HepG2 (cell line): ENCODE results near the gene STEAP1B. TPM values are rescaled to one million over a fixed set of nuclear protein-coding genes. Genes with fewer than 3 reads are reported as not detected.

Experiments used
- ATAC-seq: fragments of 200-7000 bp; cut with Tn5 transposase; 3 replicates; pipeline ENCODE4 v1.9.1; 2020; ENCODE audit warnings: mild to moderate bottlenecking, moderate library complexity
- BruUV-seq: library from RNA; stranded (reverse); fragments of 400-500 nt; replicated peaks from 2 replicates; lab custom pipeline; 2021; lab: Mats Ljungman, UMichigan
- CTCF ChIA-PET: fragments of 300-600 bp; formaldehyde crosslinking; extraction: SDS; loops from one replicate; lab custom pipeline; 2021; ENCODE audit warnings: low total read pairs, inconsistent platforms, low intra/inter-chr PET ratio; lab: Yijun Ruan, JAX
- POLR2A ChIA-PET: fragments of 350-600 bp; sonication (Branson Sonifier 250); formaldehyde crosslinking; loops from one replicate; lab custom pipeline; 2020; ENCODE audit warnings: antibody characterized with exemption, inconsistent platforms; lab: Yijun Ruan, JAX
- DNase-seq: peaks from one replicate; pipeline ENCODE4 v3.0.0-alpha.2; 2015; ENCODE audit warnings: low spot score
- FAIRE-seq: peaks from 3 replicates; lab custom pipeline; 2011; peaks lifted over from hg19 to GRCh38; lab: Jason Lieb, UNC
- H2AFZ ChIP-seq: one replicate; pipeline ENCODE4 v1.6.1; 2011; ENCODE audit warnings: low read length, inconsistent platforms
- H3K27ac ChIP-seq: fragments of 300-600 bp; 3 replicates; pipeline ENCODE4 v1.8.0; 2011; ENCODE audit warnings: mixed run types, mild to moderate bottlenecking, mixed read lengths, low read length, inconsistent platforms; ENCODE audit not compliant: insufficient read depth; ENCODE audit errors: extremely low read length
- H3K27me3 ChIP-seq, 2 experiments: fragments of 200-600 bp in 1 of 2; 2 replicates in 1 of 2; 3 replicates in 1 of 2; pipeline versions ENCODE4 v1.6.0 to v1.8.0; 2011; ENCODE audit warnings: low read length in 2 of 2, mild to moderate bottlenecking in 2 of 2, moderate library complexity in 2 of 2, inconsistent platforms in 1 of 2; ENCODE audit not compliant: insufficient read depth in 2 of 2, control insufficient read depth in 1 of 2
- H3K36me3 ChIP-seq, 2 experiments: fragments of 200-600 bp in 1 of 2; replicated peaks in 1 of 2; 2 replicates in 1 of 2; 3 replicates in 1 of 2; pipeline versions ENCODE4 v1.5.1 to v1.8.0; 2011; ENCODE audit warnings: low read length in 2 of 2, inconsistent platforms in 1 of 2; ENCODE audit not compliant: insufficient read depth in 2 of 2, control insufficient read depth in 1 of 2
- H3K4me1 ChIP-seq: 2 replicates; pipeline ENCODE4 v1.5.1; 2012; ENCODE audit warnings: low read length, inconsistent platforms; ENCODE audit not compliant: insufficient read depth
- H3K4me2 ChIP-seq: 2 replicates; pipeline ENCODE4 v1.6.0; 2011; ENCODE audit warnings: low read depth, low read length, inconsistent platforms
- H3K4me3 ChIP-seq, 3 experiments: fragments of 200-600 bp in 1 of 3; sonication (generic), shearing (Covaris generic) in 1 of 3; replicated peaks in 1 of 3; 2 replicates each; pipeline ENCODE4 v1.5.1; 2011 to 2016; ENCODE audit warnings: low read length in 3 of 3, inconsistent platforms in 2 of 3, low read depth in 2 of 3, mild to moderate bottlenecking in 2 of 3, control low read depth in 1 of 3, mixed read lengths in 1 of 3; ENCODE audit not compliant: insufficient read depth in 1 of 3
- H3K79me2 ChIP-seq: one replicate; pipeline ENCODE4 v1.6.1; 2011; ENCODE audit warnings: low read length, inconsistent platforms; ENCODE audit not compliant: insufficient read depth
- H3K9ac ChIP-seq: 2 replicates; pipeline ENCODE4 v1.6.0; 2011; ENCODE audit warnings: mild to moderate bottlenecking, low read depth, low read length, inconsistent platforms; ENCODE audit not compliant: insufficient read depth
- H3K9me3 ChIP-seq: 2 replicates; pipeline ENCODE4 v1.5.1; 2012; ENCODE audit warnings: mild to moderate bottlenecking, low read length
- H4K20me1 ChIP-seq: 2 replicates; pipeline ENCODE4 v1.6.0; 2011; ENCODE audit warnings: inconsistent platforms, mild to moderate bottlenecking, low read length, moderate library complexity; ENCODE audit not compliant: insufficient read depth
- AHR ChIP-seq: IDR thresholded peaks from 2 replicates; pipeline ENCODE4 v1.6.1; 2018; ENCODE audit warnings: missing genetic modification reagents, missing compliant biosample characterization
- ARNT2 ChIP-seq: sonication (generic); formaldehyde crosslinking; IDR thresholded peaks from 2 replicates; pipeline ENCODE4 v1.8.0; 2022; ENCODE audit warnings: mild to moderate bottlenecking, low read depth, missing genetic modification reagents, moderate library complexity
- PITX1 ChIP-seq: sonication (generic); formaldehyde crosslinking; IDR thresholded peaks from 2 replicates; pipeline ENCODE4 v1.5.1; 2020; ENCODE audit warnings: mild to moderate bottlenecking, missing genetic modification reagents
- SMARCE1 ChIP-seq: fragments of 450-650 bp; IDR thresholded peaks from 2 replicates; pipeline ENCODE4 v1.6.1; 2017; ENCODE audit warnings: borderline replicate concordance
- SP2 ChIP-seq: sonication (generic); formaldehyde crosslinking; IDR thresholded peaks from 2 replicates; pipeline ENCODE4 v1.5.1; 2020; ENCODE audit warnings: mild to moderate bottlenecking, missing genetic modification reagents
- ZNF766 ChIP-seq: sonication (generic); formaldehyde crosslinking; IDR thresholded peaks from 2 replicates; pipeline ENCODE4 v1.5.0; 2020; ENCODE audit warnings: missing genetic modification reagents, borderline replicate concordance
- WGBS: methylation state at CpG from one replicate; pipeline ENCODE4 v1.1.6; 2017; ENCODE audit warnings: low lambda C conversion rate; 5-methylcytosine and 5-hydroxymethylcytosine counted together
- in situ Hi-C: cut with HindIII; loops from 2 replicates; pipeline ENCODE4 v1.10.0; 2017; ENCODE audit warnings: low pct_unique_long_range_greater_than_20kb; ENCODE audit not compliant: extremely low pct_ligation_motif_present
- intact Hi-C: fragments of 100-400 bp; cut with micrococcal nuclease; formaldehyde crosslinking; loops from one replicate; pipeline ENCODE4 v1.10.0; 2022; ENCODE audit not compliant: unreplicated experiment
- polyA plus RNA-seq, 8 experiments: library from polyadenylated mRNA; depleted of rRNA in 3 of 8; stranded (reverse) in 7 of 8; unstranded in 1 of 8; fragments of >200 nt; fragmentation: Illumina TruSeq in 4 of 8; extraction: Trizol in 4 of 8; gene quantifications; 2 replicates each; pipeline versions ENCODE4 v1.2.1 to v1.2.3, GENCODE V29; 2011 to 2016; ENCODE audit warnings: low read depth in 4 of 8, missing spikeins in 1 of 8, mixed read lengths in 1 of 8; ENCODE audit not compliant: insufficient read depth in 1 of 8
- total RNA-seq, 5 experiments: library from RNA; depleted of rRNA; stranded (reverse); fragments of >200 nt; fragmentation: Illumina TruSeq; extraction: Trizol; gene quantifications; 2 replicates each; pipeline ENCODE4 v1.2.3, GENCODE V29; 2016; ENCODE audit warnings: low read depth in 1 of 5
- TF ChIP-seq, protein P1 (sequence below): sonication (generic); formaldehyde crosslinking; IDR thresholded peaks from 2 replicates; pipeline ENCODE4 v1.4.0; 2020; ENCODE audit warnings: missing genetic modification reagents, borderline replicate concordance
- TF ChIP-seq, protein P2 (sequence below): sonication (generic); formaldehyde crosslinking; IDR thresholded peaks from 2 replicates; pipeline ENCODE4 v1.5.1; 2020; ENCODE audit warnings: mild to moderate bottlenecking, missing genetic modification reagents

STEAP1B gene
- total and polyA plus RNA-seq, 2 of the 13 experiments (the other 11 are each of a cell fraction or from before 2014, with no cell fraction given), result not detected

DNA sequence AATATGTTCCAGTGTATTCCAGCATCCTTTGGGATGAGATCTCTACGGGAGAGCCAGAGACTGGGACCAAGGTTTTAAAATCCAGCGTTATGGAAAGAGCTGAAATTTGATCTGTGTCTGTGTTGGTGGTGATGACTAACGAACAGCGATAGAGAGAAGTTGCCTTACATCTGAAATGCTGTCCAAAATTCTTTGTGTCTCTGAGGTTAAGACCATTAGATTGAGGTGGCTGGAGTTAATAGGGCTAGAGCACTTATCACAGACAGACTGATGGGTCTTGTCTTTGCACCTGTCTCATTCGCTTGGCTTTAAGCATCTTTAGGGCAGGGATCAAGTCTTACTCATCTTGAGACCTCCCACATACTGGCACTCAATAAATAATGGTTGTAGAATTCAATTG lies 102.0 kb downstream of the STEAP1B start:
- no peaks in the 10 kb centered on the region for H3K36me3 ChIP-seq
- ATAC-seq (no peak), FAIRE-seq (no peak), DNase-seq (no peak)
- H3K27me3 ChIP-seq, result peaks cover 0 to 1% of the 10 kb centered on the region in 2 experiments; a peak in 2 of 5 replicates
- BruUV-seq, result no TSS peak
- no peak overlapping the region for H3K4me3 ChIP-seq
- intact Hi-C loops, result no loop called here
- H3K79me2 ChIP-seq, result no peaks in the 10 kb centered on the region
- no peaks in the 10 kb centered on the region for H4K20me1 ChIP-seq
- no peak overlapping the region for H3K9ac ChIP-seq
- 39% methylated on average over 5 of the region's 5 CpGs for WGBS
- H3K4me2 ChIP-seq, result no peak overlapping the region
- ChIA-PET POLR2A (no interaction called here), CTCF (no interaction called here)
- peaks cover 23% of the 10 kb centered on the region for H3K4me1 ChIP-seq
- no peaks in the 10 kb centered on the region for H3K9me3 ChIP-seq
- in situ Hi-C loops, result no loop called here
- no peak overlapping the region for H2AFZ ChIP-seq
- H3K27ac ChIP-seq, result no peak overlapping the region
- TF ChIP-seq SMARCE1 (no peak), ZNF766 (CRISPR knock-in tag) (no peak), PITX1 (CRISPR knock-in tag) (no peak), ARNT2 (CRISPR knock-in tag) (no peak), AHR (no peak), SP2 (CRISPR knock-in tag) (no peak)
- TF ChIP-seq, protein P1, sequence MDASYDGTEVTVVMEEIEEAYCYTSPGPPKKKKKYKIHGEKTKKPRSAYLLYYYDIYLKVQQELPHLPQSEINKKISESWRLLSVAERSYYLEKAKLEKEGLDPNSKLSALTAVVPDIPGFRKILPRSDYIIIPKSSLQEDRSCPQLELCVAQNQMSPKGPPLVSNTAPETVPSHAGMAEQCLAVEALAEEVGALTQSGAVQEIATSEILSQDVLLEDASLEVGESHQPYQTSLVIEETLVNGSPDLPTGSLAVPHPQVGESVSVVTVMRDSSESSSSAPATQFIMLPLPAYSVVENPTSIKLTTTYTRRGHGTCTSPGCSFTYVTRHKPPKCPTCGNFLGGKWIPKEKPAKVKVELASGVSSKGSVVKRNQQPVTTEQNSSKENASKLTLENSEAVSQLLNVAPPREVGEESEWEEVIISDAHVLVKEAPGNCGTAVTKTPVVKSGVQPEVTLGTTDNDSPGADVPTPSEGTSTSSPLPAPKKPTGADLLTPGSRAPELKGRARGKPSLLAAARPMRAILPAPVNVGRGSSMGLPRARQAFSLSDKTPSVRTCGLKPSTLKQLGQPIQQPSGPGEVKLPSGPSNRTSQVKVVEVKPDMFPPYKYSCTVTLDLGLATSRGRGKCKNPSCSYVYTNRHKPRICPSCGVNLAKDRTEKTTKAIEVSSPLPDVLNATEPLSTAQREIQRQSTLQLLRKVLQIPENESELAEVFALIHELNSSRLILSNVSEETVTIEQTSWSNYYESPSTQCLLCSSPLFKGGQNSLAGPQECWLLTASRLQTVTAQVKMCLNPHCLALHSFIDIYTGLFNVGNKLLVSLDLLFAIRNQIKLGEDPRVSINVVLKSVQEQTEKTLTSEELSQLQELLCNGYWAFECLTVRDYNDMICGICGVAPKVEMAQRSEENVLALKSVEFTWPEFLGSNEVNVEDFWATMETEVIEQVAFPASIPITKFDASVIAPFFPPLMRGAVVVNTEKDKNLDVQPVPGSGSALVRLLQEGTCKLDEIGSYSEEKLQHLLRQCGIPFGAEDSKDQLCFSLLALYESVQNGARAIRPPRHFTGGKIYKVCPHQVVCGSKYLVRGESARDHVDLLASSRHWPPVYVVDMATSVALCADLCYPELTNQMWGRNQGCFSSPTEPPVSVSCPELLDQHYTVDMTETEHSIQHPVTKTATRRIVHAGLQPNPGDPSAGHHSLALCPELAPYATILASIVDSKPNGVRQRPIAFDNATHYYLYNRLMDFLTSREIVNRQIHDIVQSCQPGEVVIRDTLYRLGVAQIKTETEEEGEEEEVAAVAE (CRISPR knock-in tag), result no peak
- TF ChIP-seq, protein P2, sequence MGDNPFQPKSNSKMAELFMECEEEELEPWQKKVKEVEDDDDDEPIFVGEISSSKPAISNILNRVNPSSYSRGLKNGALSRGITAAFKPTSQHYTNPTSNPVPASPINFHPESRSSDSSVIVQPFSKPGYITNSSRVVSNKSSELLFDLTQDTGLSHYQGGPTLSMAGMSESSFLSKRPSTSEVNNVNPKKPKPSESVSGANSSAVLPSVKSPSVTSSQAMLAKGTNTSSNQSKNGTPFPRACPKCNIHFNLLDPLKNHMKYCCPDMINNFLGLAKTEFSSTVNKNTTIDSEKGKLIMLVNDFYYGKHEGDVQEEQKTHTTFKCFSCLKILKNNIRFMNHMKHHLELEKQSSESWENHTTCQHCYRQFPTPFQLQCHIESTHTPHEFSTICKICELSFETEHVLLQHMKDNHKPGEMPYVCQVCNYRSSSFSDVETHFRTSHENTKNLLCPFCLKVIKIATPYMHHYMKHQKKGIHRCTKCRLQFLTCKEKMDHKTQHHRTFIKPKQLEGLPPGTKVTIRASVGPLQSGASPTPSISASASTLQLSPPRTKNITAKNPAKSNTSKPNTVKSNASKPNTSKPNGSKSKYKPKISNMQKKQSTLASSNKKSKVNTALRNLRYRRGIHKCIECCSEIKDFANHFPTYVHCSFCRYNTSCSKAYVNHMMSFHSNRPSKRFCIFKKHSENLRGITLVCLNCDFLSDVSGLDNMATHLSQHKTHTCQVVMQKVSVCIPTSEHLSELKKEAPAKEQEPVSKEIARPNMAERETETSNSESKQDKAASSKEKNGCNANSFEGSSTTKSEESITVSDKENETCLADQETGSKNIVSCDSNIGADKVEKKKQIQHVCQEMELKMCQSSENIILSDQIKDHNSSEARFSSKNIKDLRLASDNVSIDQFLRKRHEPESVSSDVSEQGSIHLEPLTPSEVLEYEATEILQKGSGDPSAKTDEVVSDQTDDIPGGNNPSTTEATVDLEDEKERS (CRISPR knock-in tag), result no peak
